Heart right ventricle (tissue), 16 donors: ENCODE results near the gene KNDC1. TPM values are rescaled to one million over a fixed set of nuclear protein-coding genes. Genes with fewer than 3 reads are reported as not detected.
"Not testable (repeated sequence)": the region's sequence is repeated elsewhere in the genome, so short reads cannot be mapped to it uniquely, and the experiment has no call there.

Experiments used
- ATAC-seq, 8 donors: fragments of 200-7000 bp; cut with Tn5 transposase; one replicate each; pipeline ENCODE4 v1.9.1; 2020; ENCODE audit warnings: mild to moderate bottlenecking in 8 of 8, moderate library complexity in 8 of 8, moderate number of reproducible peaks in 1 of 8
- DNase-seq, 2 donors: peaks; one replicate each; pipeline ENCODE4 v3.0.0-alpha.2; 2020
- H3K27ac ChIP-seq, 10 donors: fragments of 200-600 bp; sonication (generic) in 2 of 10; one replicate each; pipeline versions ENCODE4 v1.5.0 to v1.8.0; 2020 to 2022; ENCODE audit warnings: mild to moderate bottlenecking in 3 of 10
- H3K27me3 ChIP-seq, 7 donors: fragments of 200-600 bp; one replicate each; pipeline ENCODE4 v1.8.0; 2021 to 2022; ENCODE audit warnings: mild to moderate bottlenecking in 2 of 7
- H3K36me3 ChIP-seq, 9 donors: fragments of 200-600 bp; sonication (generic) in 1 of 9; one replicate each; pipeline versions ENCODE4 v1.5.0 to v1.8.0; 2020 to 2022; ENCODE audit warnings: mild to moderate bottlenecking in 2 of 9
- H3K4me1 ChIP-seq, 9 donors: fragments of 200-600 bp; sonication (generic) in 1 of 9; one replicate each; pipeline versions ENCODE4 v1.5.0 to v1.8.0; 2020 to 2022; ENCODE audit warnings: mild to moderate bottlenecking in 4 of 9
- H3K4me3 ChIP-seq, 10 donors: fragments of 200-600 bp; sonication (generic) in 2 of 10; one replicate each; pipeline versions ENCODE4 v1.5.0 to v1.8.0; 2020 to 2022; ENCODE audit warnings: mild to moderate bottlenecking in 7 of 10, moderate library complexity in 2 of 10
- H3K9me3 ChIP-seq, 11 donors: fragments of 200-600 bp in 10 of 11; sonication (generic) in 2 of 11; one replicate each; pipeline versions ENCODE4 v1.5.0 to v1.8.0; 2013 to 2022; ENCODE audit warnings: mild to moderate bottlenecking in 2 of 11, control low read depth in 1 of 11, moderate library complexity in 1 of 11
- CTCF ChIP-seq, 9 donors: fragments of 200-600 bp; sonication (generic) in 2 of 9; IDR thresholded peaks; one replicate each; pipeline versions ENCODE4 v1.5.0 to v1.8.0; 2021 to 2022; ENCODE audit warnings: antibody characterized with exemption in 9 of 9, mild to moderate bottlenecking in 5 of 9, moderate library complexity in 1 of 9
- WGBS, 2 donors: extraction: QIAGEN DNeasy Blood & Tissue Kit; methylation state at CpG; one replicate each; pipeline ENCODE4 v1.1.7; 2013; ENCODE audit warnings: inconsistent platforms in 1 of 2; 5-methylcytosine and 5-hydroxymethylcytosine counted together
- intact Hi-C, 10 donors: fragments of 100-400 bp; cut with DNase I; formaldehyde crosslinking; loops; one replicate each; pipeline versions ENCODE4 v1.11.1 to v1.14.2; 2022
- polyA plus RNA-seq, 2 donors: library from polyadenylated mRNA; stranded (reverse); fragments of 200-250 nt; gene quantifications; one replicate each; pipeline ENCODE4 v1.2.3, GENCODE V29; 2013
- total RNA-seq, 10 donors: library from RNA; stranded (reverse); fragmentation: NEBNext Ultra II Directional in 3 of 10; extraction: Animal tissue kit (Norgen Biotek cat#: 25700) in 3 of 10; gene quantifications; one replicate each; pipeline versions ENCODE4 v1.2.1 to v1.2.4, GENCODE V29; 2021 to 2023
- donor health status: Arrhythmogenic right ventricular cardiomyopathy.
- donor health status: ischemic (EF 13 %, LVEDD 7.1; RV severe dilation, severe dysfunction).
- donor health status: healthy with polysubstance abuse.
- donor health status: DM: no; HTN: yes; CAD: no.
- donor health status: DM: no; HTN: no; CAD: no.
- donor health status: ischemic (EF 25% LVEDD 6.9; RV normal size, moderate dysfunction).
- donor health status: ischemic (EF 25% LVEDD 5.7; RV mildly dilated, moderate dysfunction).
- donor health status: healthy.
- donor health status: DM: yes; HTN: yes; CAD: no.
- donor health status: Ischemic cardiomyopathy.
- donor health status: ischemic (EF 35%, LVEDD 5.7; RV mildly dilated, moderate dysfunction).
- donor health status: nonischemic (EF 11% LVEDD 7.7; RV severe dilation, severe dysfunction).
- donor health status: DM: yes; HTN: yes; CAD: no.
- donor health status: PGD.
- donor health status: ischemic (EF 29% LVEDD 5.4; RV normal size, mild dysfunction).
- donor health status: nonischemic (EF 23%, LVEDD 6.1; RV moderate dilation, normal function).

The KNDC1 gene
- total and polyA plus RNA-seq, 12 donors, result 0.04 to 0.88 (median 0.14) TPM; not detected in 3

- intact Hi-C loops, result no loop called here
- peaks cover 0 to 20% (median 4%) of the 10 kb centered on the region in 9 donors for H3K4me1 ChIP-seq
- H3K27me3 ChIP-seq, result peaks cover 27 to 97% (median 92%) of the 10 kb centered on the region in 7 donors
- TF ChIP-seq CTCF (IDR thresholded peaks at IDR 0.05), result no peak
- no peak overlapping the region for H3K4me3 ChIP-seq
- 19 to 23% methylated on average over 44 of the region's 44 CpGs for WGBS, 2 donors
- H3K27ac ChIP-seq, result no peak overlapping the region
- DNase-seq, result no peak
- no peaks in the 10 kb centered on the region for H3K36me3 ChIP-seq
- no peaks in the 10 kb centered on the region for H3K9me3 ChIP-seq
- no peak for ATAC-seq
Measured at GRCh38 chr10:133231244-133231945, 71.4 kb downstream of the KNDC1 start.

DNA sequence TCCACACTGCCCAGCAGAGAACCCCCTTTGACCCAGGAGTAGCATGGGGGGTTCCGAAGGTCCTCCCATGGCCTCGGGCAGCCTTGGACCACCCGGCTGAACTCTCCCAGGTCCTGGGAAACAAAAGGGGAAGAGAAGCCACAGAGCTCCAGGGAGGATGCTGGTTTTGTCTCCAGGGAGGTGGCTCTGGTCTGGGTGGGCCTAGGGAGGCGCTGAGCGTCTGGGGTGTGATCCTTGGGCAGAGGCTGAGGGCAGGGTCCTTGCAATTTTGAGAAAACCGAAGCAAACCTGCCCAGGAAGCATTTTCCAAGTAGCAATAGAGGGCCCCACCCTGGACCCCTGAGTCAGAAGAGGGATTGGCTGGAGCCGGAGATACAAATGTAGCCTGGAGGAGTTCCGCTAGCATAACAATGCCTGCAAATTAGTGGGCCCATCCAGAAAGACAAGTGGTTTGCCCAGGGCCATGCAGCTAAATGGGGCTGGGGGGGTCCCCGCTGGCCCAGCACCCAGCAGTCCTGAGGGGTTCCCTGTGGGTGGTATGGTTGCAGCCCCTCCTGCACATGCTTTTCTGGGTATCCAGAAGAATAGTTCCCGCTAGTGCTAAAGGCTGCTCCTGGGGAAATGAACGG, 72.0 kb downstream of the KNDC1 start:
- H3K27me3 ChIP-seq, result peaks cover 34 to 97% (median 92%) of the 10 kb centered on the region in 7 donors

DNA sequence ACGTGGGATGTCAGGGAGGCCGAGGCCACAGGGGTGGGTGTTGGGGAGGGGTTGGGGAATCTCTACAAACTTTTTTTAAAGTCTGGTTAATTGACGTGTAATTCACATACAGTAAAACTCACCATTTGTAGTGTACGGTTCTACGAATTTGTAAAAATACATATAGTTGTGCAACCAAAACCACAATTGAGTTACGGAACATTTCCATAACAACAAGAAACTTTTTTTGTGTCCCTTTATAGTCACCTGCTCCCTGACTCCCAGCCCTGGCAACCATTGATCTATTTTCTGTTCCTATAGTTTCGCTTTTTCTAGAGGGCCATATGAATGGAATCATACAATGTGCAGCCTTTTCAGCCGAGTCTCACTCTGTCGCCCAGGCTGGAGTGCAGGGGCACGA, 74.8 kb downstream of the KNDC1 start:
- intact Hi-C loops, DNase-seq, ATAC-seq, H3K9me3 ChIP-seq, H3K36me3 ChIP-seq: not testable (repeated sequence)
- Histone ChIP-seq H3K27ac (peak overlapping the region in 1 of 10 donors; percentile 85), H3K27me3 (peaks cover 42 to 97% (median 92%) of the 10 kb centered on the region in 7 donors), H3K4me3 (peak overlapping the region in 1 of 10 donors; percentile 51), H3K4me1 (peaks cover 0 to 29% (median 22%) of the 10 kb centered on the region in 9 donors)
- WGBS, 2 donors, result 53 to 62% methylated on average over 7 to 8 of the region's 10 CpGs

More for the DNA sequence above, 72.0 kb downstream of the KNDC1 start:
- DNase-seq (no peak), ATAC-seq (no peak)
- Histone ChIP-seq H3K27ac (no peak overlapping the region), H3K36me3 (no peaks in the 10 kb centered on the region), H3K4me3 (no peak overlapping the region), H3K4me1 (peaks cover 0 to 26% (median 11%) of the 10 kb centered on the region in 9 donors), H3K9me3 (no peaks in the 10 kb centered on the region)
- TF ChIP-seq CTCF (IDR thresholded peaks at IDR 0.05), result no peak
- intact Hi-C loops, result no loop called here
- 32 to 45% methylated on average over 11 of the region's 11 CpGs for WGBS, 2 donors

DNA sequence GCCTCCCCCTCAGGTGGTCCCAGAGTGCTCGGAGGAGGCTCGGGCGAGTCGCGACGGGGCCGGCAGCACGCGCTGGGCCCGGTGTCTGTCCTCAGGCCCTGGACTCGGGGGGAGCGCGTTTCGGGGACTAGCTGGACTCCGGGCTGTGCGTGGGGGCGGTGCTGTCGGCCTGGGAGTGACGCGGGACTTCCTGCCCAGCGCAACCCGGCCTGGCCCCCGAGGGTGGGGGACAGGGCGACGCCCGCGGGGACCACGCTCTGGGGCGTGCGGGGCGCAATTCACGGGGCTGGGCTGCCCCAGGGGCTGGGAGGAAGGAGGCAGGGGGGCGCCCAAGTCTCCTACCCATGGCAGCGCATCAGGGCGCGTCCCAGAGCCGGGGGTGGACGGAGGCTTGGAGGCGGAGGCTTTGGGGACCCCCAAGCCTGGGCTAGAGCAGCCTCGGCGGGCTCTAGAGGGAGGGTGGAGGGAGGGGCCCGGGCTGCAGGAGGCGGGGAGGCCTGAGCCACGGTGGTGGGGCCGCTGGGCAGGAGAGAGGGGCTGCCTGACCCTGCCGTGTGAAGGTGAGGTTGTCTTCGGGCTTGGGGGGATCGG, 75.3 kb downstream of the KNDC1 start:
- Histone ChIP-seq H3K27ac (peak overlapping the region in 4 of 10 donors; percentile 9 to 85 (median 22)), H3K27me3 (peaks cover 37 to 97% (median 92%) of the 10 kb centered on the region in 7 donors), H3K4me3 (peak overlapping the region in 6 of 10 donors; percentile 5 to 51 (median 29)), H3K36me3 (no peaks in the 10 kb centered on the region), H3K4me1 (peaks cover 0 to 26% (median 22%) of the 10 kb centered on the region in 9 donors), H3K9me3 (no peaks in the 10 kb centered on the region)
- DNase-seq (no peak), ATAC-seq (peak; percentile 27 to 63 (median 38))
- intact Hi-C loops, result no loop called here
- 4% methylated on average over 39 to 48 of the region's 48 CpGs for WGBS, 2 donors
- TF ChIP-seq CTCF (IDR thresholded peaks at IDR 0.05), result no peak
